Choroid plexus epithelial cell (primary cell): ENCODE measurements around the gene KRT6A.

Experiments used
- DNase-seq: peaks from one replicate; pipeline ENCODE4 v3.0.0-alpha.2; 2010; ENCODE audit warnings: low read depth
- H3K4me3 ChIP-seq: 2 replicates; pipeline ENCODE4 v1.5.1; 2011; ENCODE audit warnings: low read depth, mild to moderate bottlenecking, control low read depth, low read length, moderate library complexity
- CTCF ChIP-seq: conservative IDR thresholded peaks from 2 replicates; pipeline ENCODE4 v1.5.1; 2011; ENCODE audit warnings: low read depth, mild to moderate bottlenecking, control low read depth, inconsistent platforms, low read length, moderate library complexity

KRT6A gene

GRCh38 chr12:52440821-52441319, 52.2 kb downstream of the KRT6A start:
- peak; percentile 38 for DNase-seq
- TF ChIP-seq CTCF, result no peak

GRCh38 chr12:52439845-52440244, 53.2 kb downstream of the KRT6A start:
- H3K4me3 ChIP-seq, result no peak overlapping the region
- TF ChIP-seq CTCF, result no peak
- DNase-seq, result no peak

More at GRCh38 chr12:52440821-52441319, 52.2 kb downstream of the KRT6A start:
- no peak overlapping the region for H3K4me3 ChIP-seq

DNA sequence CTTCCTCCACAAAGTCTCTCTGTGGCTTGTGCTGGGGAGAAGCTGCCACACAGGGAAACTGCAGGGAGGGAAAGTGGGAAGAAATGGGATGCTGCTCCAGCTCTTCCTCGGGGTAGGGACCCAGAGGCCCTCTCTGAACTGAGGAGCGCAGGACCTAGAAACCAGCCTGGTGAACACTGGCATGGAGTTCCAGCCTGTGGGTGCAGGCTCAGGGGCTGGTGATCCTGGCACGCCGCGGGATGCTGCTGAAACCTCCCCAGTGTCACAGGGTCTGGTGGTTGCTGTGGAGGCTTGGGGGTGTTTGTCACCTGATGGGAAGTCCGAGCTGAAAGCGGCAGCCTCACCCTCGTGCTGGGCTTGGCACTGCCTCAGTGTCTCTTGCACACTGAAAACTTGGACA, 53.6 kb downstream of the KRT6A start:
- TF ChIP-seq CTCF, result no peak
- DNase-seq, result no peak
- H3K4me3 ChIP-seq, result no peak overlapping the region

DNA sequence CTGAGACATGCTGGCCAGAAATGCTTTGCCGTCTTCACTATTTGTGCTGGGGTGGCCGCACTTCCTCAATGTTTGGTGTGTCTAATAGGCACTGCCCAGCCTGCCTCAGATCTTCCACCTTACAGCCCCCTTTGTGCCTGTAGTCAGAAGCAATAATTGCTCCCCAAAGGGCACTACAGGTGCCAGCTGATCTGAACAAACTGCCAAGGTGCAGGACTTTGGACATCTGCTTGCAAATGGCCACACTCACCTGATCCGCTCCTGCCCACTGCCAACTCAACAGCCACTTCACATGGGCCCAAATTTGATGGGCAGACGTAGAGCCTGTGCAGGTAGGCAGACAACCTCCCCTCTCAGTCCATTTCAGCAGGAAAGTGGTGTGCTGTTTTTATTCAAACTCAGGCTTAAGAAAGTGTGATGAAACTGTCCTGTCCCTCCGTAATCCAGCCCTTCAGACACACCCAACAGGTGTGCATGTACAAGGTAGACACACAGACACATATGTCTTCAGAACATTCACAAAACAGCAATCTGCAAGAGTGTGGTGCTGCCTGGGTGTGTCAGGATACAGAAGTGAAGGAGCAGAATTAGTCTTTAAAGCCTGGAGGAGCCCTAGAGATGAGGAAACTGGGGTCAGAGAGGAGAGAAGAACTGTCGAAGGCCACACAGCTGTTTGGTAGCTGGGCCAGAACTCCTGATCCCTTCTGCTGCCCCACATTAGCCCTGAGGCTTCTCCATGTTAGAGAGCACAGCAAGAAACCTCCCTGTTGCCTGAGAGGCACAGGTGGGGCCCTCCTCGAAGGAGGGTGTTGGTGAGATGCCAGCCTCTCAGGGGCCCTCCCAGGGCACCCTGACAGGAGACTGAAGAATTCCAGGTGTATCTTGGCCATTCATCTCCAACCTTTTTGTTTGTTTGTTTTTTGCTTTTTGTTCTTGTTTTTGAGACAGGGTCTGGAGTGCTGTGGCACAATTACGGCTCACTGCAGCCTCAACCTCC, 54.5 kb downstream of the KRT6A start:
- no peak overlapping the region for H3K4me3 ChIP-seq
- no peak for DNase-seq
- no peak for TF ChIP-seq CTCF

GRCh38 chr12:52437508-52437907, 55.5 kb downstream of the KRT6A start:
- TF ChIP-seq CTCF, result no peak
- DNase-seq, result no peak
- H3K4me3 ChIP-seq, result no peak overlapping the region
